NT2/D1 (cell line): Measurements from ENCODE around the gene GMPR.

Experiments
- DNase-seq: peaks from one replicate; pipeline ENCODE4 v3.0.0-alpha.2; 2011; ENCODE audit warnings: low read depth, low spot score
- H3K27me3 ChIP-seq: 2 replicates; pipeline ENCODE4 v1.6.0; 2011; ENCODE audit warnings: mild to moderate bottlenecking; ENCODE audit not compliant: insufficient read length, insufficient read depth
- H3K36me3 ChIP-seq: 2 replicates; pipeline ENCODE4 v1.6.1; 2011; ENCODE audit warnings: mild to moderate bottlenecking, low read length, mixed read lengths; ENCODE audit not compliant: insufficient read depth, insufficient read length
- H3K4me1 ChIP-seq: 2 replicates; pipeline ENCODE4 v1.5.1; 2011; ENCODE audit not compliant: insufficient read depth, insufficient read length
- H3K4me3 ChIP-seq: 2 replicates; pipeline ENCODE4 v1.5.1; 2011; ENCODE audit warnings: low read depth; ENCODE audit not compliant: insufficient read length
- H3K9ac ChIP-seq: 2 replicates; pipeline ENCODE4 v1.6.0; 2011; ENCODE audit warnings: low read depth; ENCODE audit not compliant: insufficient read length
- H3K9me3 ChIP-seq: 2 replicates; pipeline ENCODE4 v1.5.1; 2011; ENCODE audit warnings: mild to moderate bottlenecking, low read length; ENCODE audit not compliant: insufficient read depth
- SUZ12 ChIP-seq: IDR thresholded peaks from 2 replicates; pipeline ENCODE4 v1.6.1; 2011; ENCODE audit not compliant: insufficient read length, insufficient read depth; ENCODE audit errors: extremely low read depth
- YY1 ChIP-seq: IDR thresholded peaks from 2 replicates; pipeline ENCODE4 v1.6.1; 2011; ENCODE audit not compliant: insufficient read length, insufficient read depth
- ZNF274 ChIP-seq: IDR thresholded peaks from 2 replicates; pipeline ENCODE4 v1.6.1; 2011; ENCODE audit warnings: mild to moderate bottlenecking, low read depth, low read length

GMPR gene

DNA sequence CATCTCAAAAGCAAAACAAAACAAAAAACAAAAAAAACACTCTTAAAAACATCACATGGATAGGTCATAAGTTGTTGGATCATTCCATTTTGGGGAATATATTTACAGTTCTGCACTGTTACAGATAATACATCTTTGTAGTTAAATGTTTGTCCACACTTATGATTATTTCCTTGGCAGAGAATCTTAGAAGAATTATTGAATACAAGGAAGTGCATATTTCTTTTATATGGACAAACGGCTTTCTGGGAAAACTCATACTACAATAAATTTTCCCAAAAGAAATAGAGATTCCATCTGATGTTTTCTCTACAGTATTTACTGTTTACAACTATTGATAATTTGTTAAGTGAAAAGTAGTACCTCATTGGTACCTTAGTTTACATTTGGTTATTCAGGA lies 33.8 kb downstream of the GMPR start:
- no peaks in the 10 kb centered on the region for H3K4me1 ChIP-seq
- no peak for DNase-seq

DNA sequence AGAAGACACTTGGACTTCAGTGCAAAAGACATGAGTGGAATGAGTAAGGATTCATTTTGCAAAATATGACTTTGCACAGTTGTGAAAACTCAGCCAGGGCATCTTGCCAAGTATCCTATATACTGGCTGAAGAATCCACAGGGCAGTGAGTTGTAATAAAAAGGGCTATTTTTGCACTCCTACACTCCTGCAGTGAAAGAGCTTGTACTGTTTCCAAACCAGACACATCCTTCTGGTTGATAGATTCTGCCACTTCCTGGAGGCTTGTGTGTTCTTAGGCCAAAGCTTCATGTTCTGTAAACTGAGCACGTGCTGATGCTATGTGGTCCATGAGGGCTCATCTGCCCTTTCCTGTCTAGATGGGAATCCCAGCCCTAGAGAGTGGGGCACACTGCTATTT lies 34.9 kb downstream of the GMPR start:
- no peak overlapping the region for H3K9ac ChIP-seq
- H3K4me3 ChIP-seq, result no peak overlapping the region
- H3K36me3 ChIP-seq, result no peaks in the 10 kb centered on the region
- TF ChIP-seq ZNF274 (no peak), SUZ12 (no peak), YY1 (no peak)
- H3K9me3 ChIP-seq, result no peaks in the 10 kb centered on the region
- DNase-seq, result no peak
- peaks cover 7% of the 10 kb centered on the region for H3K4me1 ChIP-seq
- H3K27me3 ChIP-seq, result no peaks in the 10 kb centered on the region

More for the DNA sequence above, 33.8 kb downstream of the GMPR start:
- TF ChIP-seq SUZ12 (no peak), ZNF274 (no peak), YY1 (no peak)
- H3K9ac ChIP-seq, result no peak overlapping the region
- no peaks in the 10 kb centered on the region for H3K9me3 ChIP-seq
- no peak overlapping the region for H3K4me3 ChIP-seq
- no peaks in the 10 kb centered on the region for H3K27me3 ChIP-seq
- H3K36me3 ChIP-seq, result no peaks in the 10 kb centered on the region

DNA sequence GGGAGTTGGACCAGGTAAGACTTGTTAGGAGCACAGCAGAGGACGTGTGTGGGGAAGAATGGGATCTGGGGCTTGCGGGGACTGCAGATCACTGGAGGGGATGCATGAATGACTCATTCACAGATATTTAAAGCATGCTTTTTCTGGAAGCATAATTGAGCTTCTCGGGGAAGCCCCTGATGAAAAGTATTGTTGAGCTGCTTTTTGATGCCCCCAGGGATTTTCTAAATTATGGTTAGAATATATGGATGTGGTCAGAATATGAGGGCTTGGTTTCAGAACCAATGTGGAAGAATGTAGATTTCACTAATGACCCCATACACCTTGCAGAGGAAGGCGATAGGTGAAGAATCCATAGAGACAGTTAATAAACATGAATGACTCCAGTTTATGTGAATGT lies 36.1 kb downstream of the GMPR start:
- no peak for DNase-seq

DNA sequence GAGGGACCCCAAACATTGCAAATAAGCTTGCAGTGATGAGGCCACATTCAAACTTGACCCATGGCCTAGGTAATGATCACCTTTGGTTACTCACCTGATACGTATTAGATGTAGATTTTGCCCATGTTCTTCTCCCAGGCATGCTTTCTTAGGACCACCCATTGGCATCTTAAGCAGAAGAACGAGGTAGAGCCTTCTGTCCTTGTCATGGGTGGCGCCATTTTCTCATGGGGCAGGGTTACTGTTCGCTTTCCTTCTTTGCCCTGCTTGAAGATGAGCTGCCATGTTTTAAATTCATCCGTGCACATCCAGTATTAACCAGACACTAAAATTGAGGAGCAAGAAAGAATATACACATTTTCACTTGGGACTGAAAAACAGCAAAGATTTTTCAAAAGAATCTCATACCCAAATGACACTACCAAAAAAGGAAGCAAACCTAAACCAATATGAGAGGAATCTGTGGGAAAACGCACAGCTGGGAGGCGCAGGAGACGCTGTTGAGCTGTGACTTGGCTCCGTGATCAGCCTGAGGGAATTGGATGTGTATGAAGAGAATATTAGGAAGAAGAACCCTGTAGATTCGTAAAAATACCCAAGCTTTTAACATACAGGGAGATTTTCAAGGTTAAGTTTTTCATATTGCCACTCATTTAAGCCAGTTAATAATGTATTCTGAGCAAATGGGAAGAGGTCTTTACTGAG lies 36.6 kb downstream of the GMPR start:
- DNase-seq, result no peak
- H3K27me3 ChIP-seq, result no peaks in the 10 kb centered on the region
- H3K36me3 ChIP-seq, result no peaks in the 10 kb centered on the region
- no peak for TF ChIP-seq SUZ12
- TF ChIP-seq ZNF274, result no peak
- no peak for TF ChIP-seq YY1
- no peak overlapping the region for H3K9ac ChIP-seq
- H3K4me3 ChIP-seq, result no peak overlapping the region
- H3K4me1 ChIP-seq, result peaks cover 13% of the 10 kb centered on the region
- no peaks in the 10 kb centered on the region for H3K9me3 ChIP-seq

More for the DNA sequence above, 36.1 kb downstream of the GMPR start:
- no peak for TF ChIP-seq ZNF274
- TF ChIP-seq SUZ12, result no peak
- no peak for TF ChIP-seq YY1
- Histone ChIP-seq H3K9ac (no peak overlapping the region), H3K36me3 (no peaks in the 10 kb centered on the region), H3K4me1 (peaks cover 13% of the 10 kb centered on the region), H3K27me3 (no peaks in the 10 kb centered on the region), H3K9me3 (no peaks in the 10 kb centered on the region), H3K4me3 (no peak overlapping the region)

DNA sequence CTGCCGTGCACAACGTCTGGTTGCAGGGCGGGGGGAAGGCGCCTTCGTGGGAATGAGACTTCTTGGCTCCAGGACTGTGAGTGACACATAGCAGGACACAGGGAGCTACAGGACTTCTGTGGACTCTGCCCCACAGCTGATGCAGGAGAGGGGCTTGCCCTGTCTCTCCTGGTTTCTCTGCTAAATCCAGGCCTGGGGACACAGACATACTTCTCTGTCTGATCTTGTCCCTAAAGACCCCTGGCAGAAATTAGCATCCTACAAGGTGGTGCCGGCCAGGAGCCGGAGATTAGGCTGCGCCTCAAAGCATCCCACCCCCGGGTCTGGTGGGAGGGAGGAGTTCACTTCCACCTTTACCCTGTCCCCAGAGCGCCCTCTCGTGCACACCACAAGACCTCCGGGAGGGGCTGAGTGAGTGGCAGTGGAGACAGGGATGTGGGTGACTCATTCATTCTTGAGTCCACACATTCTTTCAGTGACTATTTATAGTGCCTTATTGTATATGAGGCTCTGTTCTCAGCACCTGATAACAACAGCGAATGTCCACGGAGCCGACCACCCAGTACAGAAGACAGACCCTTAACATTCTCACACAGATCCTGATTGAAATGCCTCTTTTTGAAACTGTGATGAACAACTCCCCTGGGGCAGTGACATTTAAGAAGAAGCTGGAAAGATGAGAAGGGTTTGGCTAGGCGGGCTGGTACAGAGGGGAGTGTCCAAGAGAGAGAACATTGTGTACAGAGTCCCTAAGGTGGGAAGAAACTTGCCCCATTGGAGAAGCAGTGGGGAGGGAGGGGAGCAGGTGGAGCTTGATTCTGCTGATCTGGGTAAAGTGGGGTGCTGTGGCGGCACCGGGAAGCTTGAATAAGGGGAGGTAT lies 39.0 kb downstream of the GMPR start:
- Histone ChIP-seq H3K4me1 (peaks cover 13% of the 10 kb centered on the region), H3K9me3 (no peaks in the 10 kb centered on the region), H3K36me3 (no peaks in the 10 kb centered on the region), H3K27me3 (no peaks in the 10 kb centered on the region), H3K9ac (peak overlapping the region; percentile 1), H3K4me3 (no peak overlapping the region)
- peak; percentile 47 for DNase-seq
- TF ChIP-seq SUZ12 (no peak), YY1 (no peak), ZNF274 (no peak)

DNA sequence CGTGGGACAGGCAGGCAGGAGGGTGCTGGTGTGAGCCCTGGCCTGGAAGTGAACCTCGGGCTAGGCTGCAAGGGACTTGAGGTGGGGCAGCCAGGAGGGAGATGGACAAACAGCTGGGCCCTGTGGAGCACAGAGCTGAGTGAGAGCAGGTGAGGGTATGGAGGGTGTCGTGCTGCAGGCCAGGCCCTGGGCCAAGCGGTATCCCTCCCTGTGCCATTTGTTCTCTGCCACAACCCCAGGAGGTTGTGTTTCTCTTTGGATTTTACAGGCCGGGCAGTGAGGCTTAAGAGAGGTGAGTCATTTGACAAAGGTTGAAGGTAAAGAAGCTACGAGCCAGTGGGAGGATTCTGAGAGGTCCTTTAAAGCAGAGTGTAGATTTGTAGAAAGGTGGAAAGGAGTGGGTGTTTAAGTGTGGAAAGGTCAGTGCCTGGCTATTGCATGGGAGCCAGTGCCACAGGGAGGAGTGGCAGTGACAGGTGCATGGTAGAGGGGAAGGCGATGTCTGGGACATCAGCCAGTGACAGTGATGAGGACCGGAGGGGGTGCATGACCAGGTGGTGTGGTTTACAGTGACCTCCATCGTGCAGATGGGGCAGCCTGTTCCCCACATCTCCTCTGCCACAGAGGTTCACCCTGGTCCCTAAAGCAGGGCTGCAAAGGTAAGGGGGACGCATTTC lies 39.8 kb downstream of the GMPR start:
- TF ChIP-seq SUZ12, result no peak
- TF ChIP-seq ZNF274, result no peak
- no peak for TF ChIP-seq YY1
- Histone ChIP-seq H3K36me3 (no peaks in the 10 kb centered on the region), H3K4me1 (peaks cover 13% of the 10 kb centered on the region), H3K9me3 (no peaks in the 10 kb centered on the region), H3K4me3 (no peak overlapping the region), H3K27me3 (no peaks in the 10 kb centered on the region), H3K9ac (peak overlapping the region; percentile 1)
- DNase-seq, result no peak

DNA sequence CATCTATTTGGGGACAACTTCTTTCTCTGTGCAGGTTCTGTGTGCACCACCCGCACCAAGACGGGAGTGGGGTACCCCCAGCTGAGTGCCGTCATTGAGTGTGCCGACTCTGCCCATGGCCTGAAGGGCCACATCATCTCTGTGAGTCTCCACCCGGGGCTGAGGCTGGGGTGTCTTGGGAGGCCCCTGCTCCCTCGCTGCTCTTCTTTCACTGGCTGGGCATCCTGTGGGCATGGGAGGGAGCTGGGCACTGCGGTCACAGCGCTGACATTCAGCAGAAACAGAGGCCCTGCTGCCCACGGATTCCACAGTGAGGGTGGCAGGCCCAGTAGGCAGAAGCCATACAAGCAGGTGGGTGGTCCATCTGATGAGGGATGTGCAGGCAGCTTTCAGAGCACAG lies 40.4 kb downstream of the GMPR start:
- no peaks in the 10 kb centered on the region for H3K9me3 ChIP-seq
- no peak overlapping the region for H3K9ac ChIP-seq
- no peak for DNase-seq
- TF ChIP-seq ZNF274 (no peak), SUZ12 (no peak), YY1 (no peak)
- no peaks in the 10 kb centered on the region for H3K36me3 ChIP-seq
- H3K4me3 ChIP-seq, result no peak overlapping the region
- peaks cover 13% of the 10 kb centered on the region for H3K4me1 ChIP-seq
- H3K27me3 ChIP-seq, result no peaks in the 10 kb centered on the region
